HEK293T (cell line): ENCODE data around the gene LZTS3.

Experiments used
- SP1 ChIP-seq: fragments of 450-650 bp; IDR thresholded peaks from 2 replicates; pipeline ENCODE4 v1.6.1; 2017
- TARDBP ChIP-seq: fragments of 450-650 bp; IDR thresholded peaks from 2 replicates; pipeline ENCODE4 v1.6.1; 2016
- ZNF384 ChIP-seq: fragments of 450-650 bp; IDR thresholded peaks from 2 replicates; pipeline ENCODE4 v1.6.1; 2016

DNA sequence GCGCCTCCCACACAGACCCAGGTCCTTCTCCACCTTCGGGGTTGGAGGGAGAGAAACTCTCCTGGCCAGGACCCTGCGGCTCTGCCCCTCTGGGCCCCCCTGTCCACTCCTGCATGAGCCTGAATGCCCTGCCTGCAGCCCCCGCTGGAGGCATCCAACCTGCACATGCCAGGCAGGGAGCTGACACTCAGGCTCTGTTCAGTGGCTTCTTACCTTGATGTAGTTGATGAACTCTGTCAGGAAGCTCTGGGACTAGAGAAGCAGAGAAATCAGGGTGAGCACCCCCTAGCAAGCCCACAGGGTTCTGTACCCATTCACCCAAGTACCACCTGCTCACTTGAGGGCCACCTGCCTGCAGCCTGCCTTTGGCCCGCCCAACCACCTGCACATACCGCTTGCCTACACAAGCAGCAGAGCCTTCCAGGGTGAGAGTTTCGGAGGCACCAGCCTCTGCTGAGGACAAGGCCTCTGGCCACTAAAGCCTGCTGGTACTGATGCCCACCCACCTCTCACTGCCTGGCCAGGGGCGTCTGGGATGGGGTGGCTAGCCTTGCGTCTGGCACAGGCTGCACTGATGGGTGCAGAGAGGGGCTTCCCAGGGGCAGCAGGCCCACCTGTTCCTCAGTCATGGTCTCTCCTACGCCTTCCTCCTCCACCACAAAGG, 21.4 kb upstream of the LZTS3 start:
- TF ChIP-seq ZNF384 (no peak), SP1 (no peak), TARDBP (no peak)
